ENCODE results near the gene YEATS2. TPM values are rescaled to one million over a fixed set of nuclear protein-coding genes. Genes with fewer than 3 reads are reported as not detected.

Gene YEATS2
- total RNA-seq, 4 donors from 2014 or later, result 26.7 to 45.0 (median 27.8) TPM

- no peaks in the 10 kb centered on the region for H3K27me3 ChIP-seq
- WGBS, 2 donors, result 95 to 96% methylated on average over 11 of the region's 11 CpGs
- no peaks in the 10 kb centered on the region for H3K9me3 ChIP-seq
- H3K27ac ChIP-seq, result no peak overlapping the region
- DNase-seq (ENCODE audit: low spot score in 2 of 2), result no peak
- H3K4me3 ChIP-seq, result no peak overlapping the region
- H3K4me1 ChIP-seq, result no peaks in the 10 kb centered on the region
- TF ChIP-seq CTCF (IDR thresholded peaks at IDR 0.05), result no peak
- no peak for TF ChIP-seq EP300 (IDR thresholded peaks at IDR 0.05)
- no peak for TF ChIP-seq POLR2A (IDR thresholded peaks at IDR 0.05)
- H3K36me3 ChIP-seq, result no peaks in the 10 kb centered on the region
Measured at GRCh38 chr3:183690402-183690995, 7.1 kb upstream of the YEATS2 start.

GRCh38 chr3:183692436-183692835, 5.2 kb upstream of the YEATS2 start:
- 90 to 93% methylated on average over 10 of the region's 10 CpGs for WGBS, 2 donors

GRCh38 chr3:183695569-183696364, 1.8 kb upstream of the YEATS2 start:
- H3K27me3 ChIP-seq, result no peaks in the 10 kb centered on the region
- 85 to 94% methylated on average over 7 of the region's 7 CpGs for WGBS, 2 donors

More at GRCh38 chr3:183692436-183692835, 5.2 kb upstream of the YEATS2 start:
- Histone ChIP-seq H3K36me3 (no peaks in the 10 kb centered on the region), H3K4me3 (no peak overlapping the region), H3K27ac (no peak overlapping the region), H3K9me3 (no peaks in the 10 kb centered on the region), H3K27me3 (no peaks in the 10 kb centered on the region), H3K4me1 (peaks cover 0 to 4% (median 0%) of the 10 kb centered on the region in 4 donors)
- TF ChIP-seq EP300 (IDR thresholded peaks at IDR 0.05) (no peak), CTCF (IDR thresholded peaks at IDR 0.05) (no peak), POLR2A (IDR thresholded peaks at IDR 0.05) (no peak)
- no peak for DNase-seq (ENCODE audit: low spot score in 2 of 2)

GRCh38 chr3:183697123-183697609, 431 bp upstream of the YEATS2 start:
- peak overlapping the region; percentile 57 to 99 (median 94) for H3K4me3 ChIP-seq
- no peak for DNase-seq (ENCODE audit: low spot score in 2 of 2)
- H3K4me1 ChIP-seq, result peaks cover 0 to 33% (median 9%) of the 10 kb centered on the region in 4 donors
- H3K9me3 ChIP-seq, result no peaks in the 10 kb centered on the region
- H3K27ac ChIP-seq, result peak overlapping the region; percentile 95 to 98 (median 95)
- WGBS, 2 donors, result 36 to 40% methylated on average over 4 of the region's 4 CpGs
- peaks cover 0 to 4% (median 0%) of the 10 kb centered on the region in 3 donors for H3K36me3 ChIP-seq
- TF ChIP-seq CTCF (IDR thresholded peaks at IDR 0.05) (no peak), EP300 (IDR thresholded peaks at IDR 0.05) (no peak), POLR2A (IDR thresholded peaks at IDR 0.05) (no peak)
- no peaks in the 10 kb centered on the region for H3K27me3 ChIP-seq

More at GRCh38 chr3:183695569-183696364, 1.8 kb upstream of the YEATS2 start:
- Histone ChIP-seq H3K4me1 (peaks cover 0 to 24% (median 9%) of the 10 kb centered on the region in 4 donors), H3K4me3 (no peak overlapping the region), H3K9me3 (no peaks in the 10 kb centered on the region), H3K27ac (no peak overlapping the region), H3K36me3 (no peaks in the 10 kb centered on the region)
- TF ChIP-seq POLR2A (IDR thresholded peaks at IDR 0.05), result no peak
- no peak for TF ChIP-seq EP300 (IDR thresholded peaks at IDR 0.05)
- DNase-seq (ENCODE audit: low spot score in 2 of 2), result no peak

GRCh38 chr3:183698318-183698751, 738 bp downstream of the YEATS2 start:
- no peaks in the 10 kb centered on the region for H3K27me3 ChIP-seq
- no peak for DNase-seq (ENCODE audit: low spot score in 2 of 2)
- H3K4me1 ChIP-seq, result peaks cover 0 to 33% (median 9%) of the 10 kb centered on the region in 4 donors

More at GRCh38 chr3:183698318-183698751, 738 bp downstream of the YEATS2 start:
- H3K27ac ChIP-seq, result peak overlapping the region; percentile 95 to 98 (median 95)
- H3K36me3 ChIP-seq, result peaks cover 0 to 4% (median 0%) of the 10 kb centered on the region in 3 donors
- 0% methylated on average over 9 to 11 of the region's 13 CpGs for WGBS, 2 donors
- peak overlapping the region; percentile 57 to 99 (median 94) for H3K4me3 ChIP-seq
- no peak for TF ChIP-seq CTCF (IDR thresholded peaks at IDR 0.05)
- peak in 1 of 2 donors; percentile 26 for TF ChIP-seq EP300 (IDR thresholded peaks at IDR 0.05)
- no peak for TF ChIP-seq POLR2A (IDR thresholded peaks at IDR 0.05)
- H3K9me3 ChIP-seq, result no peaks in the 10 kb centered on the region
